ENCODE data around the gene TMEM242.

Gene TMEM242

DNA sequence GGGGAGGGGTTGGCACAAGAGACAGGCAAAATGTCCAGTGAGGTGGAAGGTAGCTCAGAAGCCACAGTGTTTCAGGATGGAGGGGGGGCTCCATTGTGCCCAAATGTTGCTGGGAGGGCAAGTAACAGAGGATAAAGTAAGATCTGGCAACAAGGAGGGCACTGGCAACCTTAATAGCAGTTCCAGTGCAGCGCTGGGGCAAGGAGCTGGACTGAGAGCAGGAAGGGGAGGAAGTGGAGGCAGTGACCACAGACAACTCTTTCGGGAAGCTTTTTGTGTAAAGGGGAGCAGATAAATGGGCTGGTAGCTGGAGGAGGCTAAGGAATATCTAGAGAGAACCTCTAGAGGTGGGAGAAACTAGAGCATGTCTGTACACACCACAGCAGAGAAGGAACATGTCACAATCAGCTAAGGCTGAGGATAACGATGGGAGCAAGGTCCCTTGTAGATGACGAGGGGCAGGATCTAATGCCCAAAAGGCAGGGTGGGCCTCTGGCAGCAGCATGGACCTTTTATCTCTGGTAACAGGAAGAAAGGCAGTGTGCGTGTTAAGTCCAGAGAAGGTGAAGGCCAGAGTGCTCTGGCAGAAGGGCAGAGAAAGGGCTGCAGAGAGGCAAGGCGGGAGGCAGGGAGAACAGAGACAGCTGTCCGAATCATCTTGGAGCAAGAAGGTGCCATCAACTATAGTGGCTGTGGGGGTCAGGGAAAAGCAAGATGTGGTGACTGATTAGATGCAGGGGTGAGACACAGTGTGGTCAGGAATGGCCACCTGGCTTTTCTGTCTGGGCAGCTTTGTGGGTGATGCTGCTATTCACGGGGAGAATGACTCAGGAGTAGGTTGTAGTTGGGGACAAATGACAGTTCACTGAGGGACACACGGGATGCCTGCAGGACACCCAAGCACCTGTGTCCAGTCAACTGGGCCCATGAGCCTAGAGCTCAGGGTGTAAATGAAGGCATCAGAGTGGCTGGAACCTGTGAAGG is 17.4 kb downstream of the TMEM242 start:
- Mint-ChIP-seq H3K4me3 (no peak overlapping the region), H3K4me1 (peaks cover 7% of the 10 kb centered on the region)

DNA sequence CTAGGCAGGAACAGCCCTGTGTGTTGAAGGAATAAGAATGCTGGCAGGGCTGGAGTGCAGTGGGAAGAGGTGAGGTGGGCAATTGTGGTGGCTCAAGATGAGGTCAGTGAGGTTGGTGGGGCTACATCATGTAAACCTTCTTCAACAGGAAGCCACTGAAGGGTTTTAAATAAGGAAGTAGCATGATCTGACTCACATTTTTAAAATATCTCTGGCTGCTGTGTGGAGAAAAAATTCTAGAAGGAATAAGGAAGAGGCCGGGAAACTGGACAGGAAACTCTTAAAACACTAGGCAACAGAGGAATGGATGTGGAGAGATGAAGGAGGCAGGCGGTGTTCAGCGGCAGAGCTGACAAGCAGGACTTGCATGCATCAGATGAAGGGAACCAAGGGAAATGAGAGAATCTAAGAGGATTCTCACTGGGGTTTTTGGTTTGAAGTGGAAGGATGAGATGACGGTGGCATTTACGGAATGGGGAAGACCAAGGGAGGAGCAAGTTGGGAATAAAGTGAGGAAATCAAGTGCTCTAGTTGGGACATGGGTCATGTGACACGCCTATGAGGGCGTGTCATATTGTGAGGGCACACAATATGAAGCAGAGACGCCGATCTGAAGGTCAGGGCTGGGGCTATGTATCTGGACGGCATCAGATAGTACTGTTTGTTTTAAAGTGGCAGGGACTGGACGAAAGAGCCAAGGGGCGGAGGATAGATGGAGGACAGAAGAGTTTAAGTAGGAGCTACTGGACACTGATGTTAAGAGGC is 18.2 kb downstream of the TMEM242 start:
- Mint-ChIP-seq H3K4me3 (no peak overlapping the region), H3K27me3 (no peaks in the 10 kb centered on the region), H3K36me3 (peaks cover 5% of the 10 kb centered on the region), H3K9me3 (no peaks in the 10 kb centered on the region), H3K4me1 (peaks cover 7% of the 10 kb centered on the region), H3K27ac (no peak overlapping the region)

More for the DNA sequence above, 17.4 kb downstream of the TMEM242 start:
- no peaks in the 10 kb centered on the region for H3K9me3 Mint-ChIP-seq
- peaks cover 3% of the 10 kb centered on the region for H3K36me3 Mint-ChIP-seq
- H3K27me3 Mint-ChIP-seq: no peaks in the 10 kb centered on the region
- H3K27ac Mint-ChIP-seq: no peak overlapping the region

DNA sequence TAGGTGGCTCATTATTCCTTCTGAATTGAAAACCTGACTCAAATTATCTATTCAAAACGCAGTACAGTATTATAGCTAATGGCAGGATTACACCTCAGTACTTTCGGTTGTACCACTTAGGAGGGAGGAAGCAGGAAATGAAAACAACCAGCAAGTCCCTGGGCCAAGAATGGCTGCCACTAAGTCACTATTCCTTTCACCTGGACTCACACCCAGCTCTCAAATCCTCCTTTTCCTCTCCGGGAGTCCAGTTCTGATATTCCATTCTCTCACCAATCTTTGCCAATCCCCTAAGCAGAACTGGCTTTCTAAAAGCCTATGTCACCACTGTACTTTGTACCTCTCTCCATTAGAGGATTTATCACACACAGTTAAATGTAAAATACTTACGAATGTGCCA is 20.6 kb downstream of the TMEM242 start:
- Mint-ChIP-seq H3K27ac (no peak overlapping the region), H3K36me3 (peaks cover 10% of the 10 kb centered on the region), H3K27me3 (no peaks in the 10 kb centered on the region), H3K4me1 (peaks cover 7% of the 10 kb centered on the region), H3K9me3 (no peaks in the 10 kb centered on the region), H3K4me3 (no peak overlapping the region)

DNA sequence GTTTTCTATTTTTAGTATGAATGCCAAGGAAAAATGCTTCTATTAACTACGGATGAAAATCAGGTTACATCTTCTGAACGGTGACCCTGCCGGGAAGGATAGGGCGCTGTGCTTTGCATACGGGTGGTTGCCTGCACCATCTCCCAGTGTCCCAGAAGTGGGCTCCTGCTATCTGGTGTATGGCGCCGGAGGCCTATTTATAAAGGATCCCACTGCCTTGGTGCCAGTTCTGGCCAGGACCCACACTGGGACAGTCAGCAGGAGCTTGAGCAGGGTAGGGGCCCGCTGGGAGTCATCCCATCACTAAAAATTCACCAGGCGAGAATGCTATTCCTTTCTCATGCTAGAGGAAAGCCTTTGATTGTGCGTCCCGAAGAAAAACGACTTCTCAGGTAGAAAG is 22.9 kb downstream of the TMEM242 start:
- Mint-ChIP-seq H3K4me3 (no peak overlapping the region), H3K4me1 (peaks cover 7% of the 10 kb centered on the region), H3K27me3 (no peaks in the 10 kb centered on the region), H3K9me3 (no peaks in the 10 kb centered on the region), H3K27ac (no peak overlapping the region), H3K36me3 (peaks cover 10% of the 10 kb centered on the region)

DNA sequence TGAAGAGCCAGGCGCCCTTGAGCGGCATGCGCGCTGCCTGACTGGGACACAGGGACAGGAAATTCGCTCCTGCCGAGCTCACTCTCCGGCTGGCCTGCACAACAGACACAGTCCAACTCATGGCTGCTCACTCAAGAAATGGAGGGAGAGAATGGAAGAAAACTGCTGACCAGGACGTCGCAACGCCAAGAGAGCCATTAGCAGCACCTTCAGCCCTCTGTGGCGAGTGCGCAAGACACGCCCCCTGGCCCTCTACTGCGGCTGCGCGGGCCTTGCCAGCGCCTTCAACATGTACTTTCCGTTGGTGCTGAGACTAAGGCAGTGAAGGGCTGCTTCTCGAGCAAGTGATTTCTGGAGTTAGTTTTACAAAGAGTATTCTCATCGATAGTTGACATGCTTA is 23.3 kb downstream of the TMEM242 start:
- Mint-ChIP-seq H3K27me3 (no peaks in the 10 kb centered on the region), H3K27ac (no peak overlapping the region)

DNA sequence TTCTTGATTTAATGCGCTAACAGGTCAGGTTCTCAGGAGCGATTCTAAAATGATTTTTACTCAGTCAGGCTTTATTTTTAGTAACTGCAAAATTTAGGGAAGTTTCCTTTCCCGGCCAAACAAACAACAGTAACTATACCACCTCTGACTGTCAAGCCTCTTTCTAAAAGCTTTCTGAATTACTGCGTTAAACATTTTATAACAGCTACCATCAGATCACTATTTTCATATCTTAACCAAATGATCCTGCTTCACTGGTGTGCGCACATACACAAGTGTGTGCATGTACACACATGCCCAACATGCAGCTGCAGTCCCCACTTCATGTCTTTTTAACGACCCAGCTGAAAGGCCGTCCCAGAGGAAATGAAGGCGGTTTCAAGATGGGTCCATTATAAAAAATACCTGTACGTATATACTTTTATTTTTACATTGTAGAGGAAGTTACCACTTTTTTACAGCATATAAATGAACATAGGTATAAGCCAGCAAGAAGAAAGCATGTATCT is 25.0 kb downstream of the TMEM242 start:
- no peak overlapping the region for H3K27ac Mint-ChIP-seq
- H3K36me3 Mint-ChIP-seq: peaks cover 11% of the 10 kb centered on the region
- no peaks in the 10 kb centered on the region for H3K9me3 Mint-ChIP-seq
- no peak overlapping the region for H3K4me3 Mint-ChIP-seq
- no peaks in the 10 kb centered on the region for H3K27me3 Mint-ChIP-seq
- H3K4me1 Mint-ChIP-seq: peaks cover 6% of the 10 kb centered on the region

More for the DNA sequence above, 23.3 kb downstream of the TMEM242 start:
- no peak overlapping the region for H3K4me3 Mint-ChIP-seq
- peaks cover 7% of the 10 kb centered on the region for H3K4me1 Mint-ChIP-seq
- peaks cover 10% of the 10 kb centered on the region for H3K36me3 Mint-ChIP-seq
- H3K9me3 Mint-ChIP-seq: no peaks in the 10 kb centered on the region

DNA sequence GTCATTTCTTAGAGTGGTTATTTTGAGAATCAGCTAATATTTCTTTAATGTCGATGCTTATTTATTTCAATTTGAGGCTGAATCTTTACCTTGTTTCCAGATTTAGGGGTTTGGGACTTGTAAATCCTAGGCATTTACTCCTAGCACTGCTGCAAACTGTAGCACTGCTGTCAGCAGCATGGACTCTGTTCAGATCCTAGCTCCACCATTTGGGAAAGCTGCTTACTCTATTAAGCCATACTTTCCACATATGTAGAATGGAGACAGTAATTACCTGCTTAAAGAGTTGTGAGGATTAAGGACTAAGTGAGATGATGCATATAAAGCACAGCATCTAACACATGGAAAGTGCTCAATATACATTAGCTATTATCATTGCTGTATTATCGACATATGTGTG is 28.7 kb downstream of the TMEM242 start:
- H3K4me1 Mint-ChIP-seq: peaks cover 8% of the 10 kb centered on the region

DNA sequence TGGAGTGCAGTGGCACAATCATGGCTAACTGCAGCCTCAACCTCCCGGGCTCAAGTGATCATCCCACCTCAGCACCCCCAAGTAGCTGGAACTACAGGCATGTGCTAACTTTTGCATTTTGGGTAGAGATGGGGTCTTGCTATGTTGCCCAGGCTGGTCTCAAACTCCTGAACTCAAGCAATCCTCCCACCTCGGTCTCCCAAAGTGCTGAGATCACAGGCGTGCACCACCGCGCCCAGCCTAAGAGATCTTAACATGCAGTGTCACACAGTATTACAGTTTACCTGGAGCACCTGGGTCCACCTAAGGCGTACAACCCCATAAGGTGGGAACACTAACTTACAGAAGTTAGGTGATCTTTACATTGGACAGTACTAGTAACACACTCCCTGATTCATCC is 29.5 kb downstream of the TMEM242 start:
- Mint-ChIP-seq H3K27me3 (no peaks in the 10 kb centered on the region), H3K27ac (no peak overlapping the region), H3K9me3 (no peaks in the 10 kb centered on the region), H3K4me3 (no peak overlapping the region), H3K4me1 (peaks cover 8% of the 10 kb centered on the region), H3K36me3 (peaks cover 8% of the 10 kb centered on the region)

More for the DNA sequence above, 28.7 kb downstream of the TMEM242 start:
- Mint-ChIP-seq H3K27ac (no peak overlapping the region), H3K27me3 (no peaks in the 10 kb centered on the region), H3K9me3 (no peaks in the 10 kb centered on the region), H3K36me3 (peaks cover 9% of the 10 kb centered on the region), H3K4me3 (no peak overlapping the region)

DNA sequence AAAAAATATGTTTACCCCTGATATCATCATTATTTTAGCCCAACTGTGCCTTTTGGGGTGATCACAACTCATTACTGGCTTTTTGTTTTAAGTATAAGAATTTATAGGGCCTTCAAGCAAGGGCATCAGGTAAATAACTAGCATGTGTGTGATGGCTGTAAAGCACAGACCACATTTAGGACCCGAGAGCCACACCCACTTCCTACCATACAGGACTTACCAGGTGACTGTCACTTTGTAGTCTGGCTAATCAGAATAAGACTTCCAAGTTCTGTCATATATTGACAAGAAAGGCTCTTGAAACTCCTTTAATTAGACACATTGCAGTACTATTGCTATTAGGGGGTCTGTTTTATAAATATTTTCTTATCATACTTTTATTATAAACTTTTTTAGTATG is 31.1 kb downstream of the TMEM242 start:
- H3K36me3 Mint-ChIP-seq: peaks cover 8% of the 10 kb centered on the region
- no peaks in the 10 kb centered on the region for H3K9me3 Mint-ChIP-seq

DNA sequence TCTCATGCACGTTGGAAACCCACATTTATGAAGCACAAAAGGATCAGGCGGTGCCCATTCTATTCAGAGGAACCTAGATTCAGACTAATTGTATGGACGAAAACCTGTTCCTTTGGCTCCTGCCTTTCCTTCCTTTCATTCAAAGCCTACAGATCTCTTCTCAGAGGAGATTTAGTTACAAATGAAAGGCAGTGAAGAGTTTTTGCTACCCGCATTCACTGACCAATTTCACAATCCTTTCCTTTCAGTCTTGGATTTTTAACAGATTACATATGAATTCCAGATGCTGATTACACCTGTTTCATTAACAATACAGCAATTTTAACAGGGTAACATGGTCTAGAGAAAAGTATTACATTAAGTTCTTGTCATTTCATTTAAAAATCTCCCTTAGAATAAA is 32.0 kb downstream of the TMEM242 start:
- Mint-ChIP-seq H3K27ac (no peak overlapping the region), H3K27me3 (no peaks in the 10 kb centered on the region), H3K36me3 (peaks cover 8% of the 10 kb centered on the region), H3K4me3 (no peak overlapping the region), H3K9me3 (no peaks in the 10 kb centered on the region), H3K4me1 (peaks cover 8% of the 10 kb centered on the region)

More for the DNA sequence above, 31.1 kb downstream of the TMEM242 start:
- H3K4me1 Mint-ChIP-seq: peaks cover 8% of the 10 kb centered on the region
- H3K27ac Mint-ChIP-seq: no peak overlapping the region
- H3K27me3 Mint-ChIP-seq: no peaks in the 10 kb centered on the region
- H3K4me3 Mint-ChIP-seq: no peak overlapping the region

DNA sequence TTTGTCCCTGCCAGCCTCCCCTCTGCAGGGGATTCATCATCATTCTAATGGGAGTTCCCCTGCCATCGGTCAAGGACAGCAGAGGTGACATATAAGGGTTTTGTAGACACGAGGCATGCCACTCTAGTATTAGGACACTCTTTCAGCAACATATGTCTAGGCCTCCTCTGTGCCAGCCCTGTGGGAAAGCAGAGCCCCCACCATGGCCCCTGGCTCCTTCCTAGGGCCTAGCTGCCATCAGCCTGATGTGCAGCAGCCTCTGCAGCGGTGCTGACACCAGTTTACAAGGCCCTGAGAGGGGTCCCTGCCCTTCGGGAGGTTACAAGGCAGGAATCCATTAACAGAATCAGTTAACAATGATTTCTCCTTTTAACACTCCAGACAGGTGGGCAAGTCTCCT is 32.5 kb downstream of the TMEM242 start:
- peaks cover 8% of the 10 kb centered on the region for H3K36me3 Mint-ChIP-seq

DNA sequence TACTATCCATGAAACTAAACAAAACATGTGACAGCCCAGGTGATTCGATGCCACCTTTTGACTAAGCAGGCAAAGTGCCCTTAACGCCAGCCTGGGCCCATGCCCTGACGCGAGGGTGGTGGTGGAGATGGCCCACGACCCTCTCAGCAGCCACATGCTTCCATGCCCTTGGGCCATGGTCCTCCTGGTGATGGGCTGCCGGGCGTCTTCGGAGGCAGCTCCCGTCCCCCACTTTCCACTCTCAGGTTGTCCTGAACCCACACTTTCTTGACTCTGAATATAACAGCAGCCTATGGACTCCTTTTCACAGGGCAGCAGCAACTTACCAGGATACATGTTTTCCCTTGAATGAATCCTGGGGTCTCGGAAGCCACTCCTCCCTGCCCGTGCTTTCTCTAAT is 33.6 kb downstream of the TMEM242 start:
- no peak overlapping the region for H3K4me3 Mint-ChIP-seq
- peaks cover 8% of the 10 kb centered on the region for H3K36me3 Mint-ChIP-seq
- H3K27ac Mint-ChIP-seq: no peak overlapping the region
- H3K9me3 Mint-ChIP-seq: no peaks in the 10 kb centered on the region
- H3K4me1 Mint-ChIP-seq: peaks cover 8% of the 10 kb centered on the region
- no peaks in the 10 kb centered on the region for H3K27me3 Mint-ChIP-seq

More for the DNA sequence above, 32.5 kb downstream of the TMEM242 start:
- Mint-ChIP-seq H3K9me3 (no peaks in the 10 kb centered on the region), H3K27me3 (no peaks in the 10 kb centered on the region), H3K27ac (no peak overlapping the region), H3K4me3 (no peak overlapping the region), H3K4me1 (peaks cover 8% of the 10 kb centered on the region)

DNA sequence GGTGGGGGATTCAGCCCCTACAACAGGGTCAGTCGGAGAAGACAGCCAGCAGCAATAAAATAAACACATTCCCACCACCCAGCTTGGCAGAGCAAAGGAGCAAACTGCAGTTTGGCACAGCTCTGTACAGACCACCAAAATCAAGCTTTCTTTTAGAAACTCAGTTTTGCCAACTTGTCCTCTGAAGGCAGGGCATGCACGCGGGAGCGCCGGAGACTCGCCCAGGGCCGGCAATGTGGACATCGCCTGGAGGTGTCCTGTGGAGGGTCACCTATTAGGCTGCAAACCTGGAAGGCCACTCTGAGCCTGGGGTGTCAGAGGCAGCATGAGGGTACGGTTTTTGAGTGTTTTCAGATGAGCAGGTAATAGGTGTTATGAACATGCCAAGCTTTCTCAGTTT is 34.7 kb downstream of the TMEM242 start:
- Mint-ChIP-seq H3K4me1 (peaks cover 8% of the 10 kb centered on the region), H3K9me3 (no peaks in the 10 kb centered on the region), H3K27ac (no peak overlapping the region), H3K36me3 (peaks cover 8% of the 10 kb centered on the region), H3K27me3 (no peaks in the 10 kb centered on the region), H3K4me3 (no peak overlapping the region)

DNA sequence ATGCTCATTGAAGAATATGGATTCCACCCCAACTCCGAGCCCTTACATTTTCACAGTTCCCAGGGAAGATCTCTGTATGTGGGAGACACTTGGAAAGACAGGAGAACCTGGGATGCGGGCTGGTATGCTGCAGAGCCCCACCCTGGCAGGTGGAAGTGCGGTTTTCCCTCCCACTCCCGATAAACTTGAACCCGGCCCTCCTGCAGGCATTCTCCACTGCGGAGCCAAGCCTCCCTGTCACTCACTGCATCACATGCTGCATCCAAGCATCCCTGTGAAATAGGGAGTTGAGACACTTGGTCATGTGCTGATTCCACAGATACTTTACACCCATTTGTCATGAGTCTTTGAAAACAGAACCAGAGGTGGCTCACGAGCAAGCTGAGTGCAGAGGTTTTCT is 35.4 kb downstream of the TMEM242 start:
- Mint-ChIP-seq H3K27me3 (no peaks in the 10 kb centered on the region), H3K4me1 (peaks cover 8% of the 10 kb centered on the region), H3K27ac (no peak overlapping the region), H3K4me3 (no peak overlapping the region), H3K9me3 (no peaks in the 10 kb centered on the region), H3K36me3 (peaks cover 5% of the 10 kb centered on the region)

DNA sequence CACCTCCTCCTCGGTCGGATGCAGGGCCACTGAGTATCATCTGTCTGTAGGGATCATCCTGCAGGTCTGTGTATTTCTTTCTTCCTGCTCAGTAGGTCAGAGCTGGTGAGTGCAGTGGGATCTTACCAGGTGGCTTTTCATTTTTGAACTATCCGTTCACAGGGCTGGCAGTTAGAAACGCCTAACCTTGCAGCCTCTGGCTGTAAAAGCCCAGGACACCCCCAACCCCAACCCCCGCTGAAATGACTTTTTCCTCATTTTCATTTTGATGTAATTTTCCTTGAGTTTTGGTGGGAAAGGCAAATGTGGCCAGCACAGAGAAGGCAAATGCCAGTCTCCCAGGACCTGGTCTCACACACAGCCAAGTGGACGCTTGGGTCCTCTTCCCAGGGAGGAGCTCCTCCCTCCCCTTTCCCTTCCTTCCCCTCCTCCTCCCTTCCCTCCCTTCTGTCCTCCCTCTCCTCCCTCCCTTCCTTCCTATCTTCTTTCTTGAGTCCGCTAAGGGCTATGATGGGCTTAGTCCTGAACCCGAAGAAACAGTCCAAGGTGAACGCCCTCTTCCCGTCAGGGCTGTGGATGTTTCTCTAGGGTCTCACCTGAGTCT is 36.0 kb downstream of the TMEM242 start:
- H3K27ac Mint-ChIP-seq: no peak overlapping the region
- H3K4me3 Mint-ChIP-seq: no peak overlapping the region
- no peaks in the 10 kb centered on the region for H3K27me3 Mint-ChIP-seq
- H3K4me1 Mint-ChIP-seq: peaks cover 4% of the 10 kb centered on the region
- peaks cover 5% of the 10 kb centered on the region for H3K36me3 Mint-ChIP-seq
- H3K9me3 Mint-ChIP-seq: no peaks in the 10 kb centered on the region

Data from activated naive CD4-positive, alpha-beta T cell treated with anti-CD3 and anti-CD28 coated beads, Interleukin-2, amount 50 U/mL, for 24 hours (primary cell).